ENCODE measurements around the gene ERI3.
A peak's percentile ranks its signal among the peaks of the same experiment; 100 is the strongest.

Gene ERI3

GRCh38 chr1:44262816-44263567, 92.1 kb downstream of the ERI3 start:
- H3K27ac ChIP-seq, result peak overlapping the region; percentile 43
- DNase-seq (ENCODE audit: low spot score), result no peak
- CTCF ChIA-PET, result interaction anchor here (0.5 to 0.6 kb wide), 4 partner anchors 21 to 255 kb away, joined by 3 to 4 read pairs (median 3); no protein-coding TSS in a partner anchor
- POLR2A ChIA-PET (ENCODE audit: low non-redundant PET), result no interaction called here
- TF ChIP-seq CTCF (conservative IDR thresholded peaks at IDR 0.05; ENCODE audit: low read depth), result no peak

- CTCF ChIA-PET, result interaction anchor here (0.5 to 0.6 kb wide), 4 partner anchors 21 to 254 kb away, joined by 3 to 4 read pairs (median 3); no protein-coding TSS in a partner anchor
- H3K27ac ChIP-seq, result peak overlapping the region; percentile 43
- no peak for TF ChIP-seq CTCF (conservative IDR thresholded peaks at IDR 0.05; ENCODE audit: low read depth)
- POLR2A ChIA-PET (ENCODE audit: low non-redundant PET), result no interaction called here
- DNase-seq (ENCODE audit: low spot score), result no peak
Measured at GRCh38 chr1:44262414-44262813, 92.6 kb downstream of the ERI3 start.

DNA sequence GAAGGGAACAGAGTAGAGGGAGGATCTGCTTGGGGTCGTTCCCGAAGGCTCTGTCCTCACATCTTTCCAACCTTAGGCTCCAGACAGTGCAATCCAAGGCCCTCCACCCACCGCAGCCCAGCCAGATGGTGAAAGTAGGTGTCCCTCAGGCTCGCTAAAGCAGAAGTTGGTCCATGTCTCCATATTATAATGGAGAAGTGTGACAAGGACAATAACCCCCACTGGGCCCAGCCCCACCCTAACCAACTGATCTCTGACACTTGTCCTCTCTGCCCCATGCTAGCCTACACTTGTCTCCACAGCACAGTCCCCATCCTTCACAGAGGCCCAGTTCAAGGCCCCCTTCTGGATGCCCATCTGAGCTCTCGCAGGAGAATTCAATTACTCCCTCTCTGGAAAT, 93.1 kb downstream of the ERI3 start:
- TF ChIP-seq CTCF (conservative IDR thresholded peaks at IDR 0.05; ENCODE audit: low read depth), result no peak
- ChIA-PET POLR2A (ENCODE audit: low non-redundant PET) (no interaction called here), CTCF (interaction anchor here (0.6 kb wide), 1 partner anchor 22 kb away, joined by 3 read pairs; no protein-coding TSS in a partner anchor)
- no peak for DNase-seq (ENCODE audit: low spot score)
- H3K27ac ChIP-seq, result peak overlapping the region; percentile 43

GRCh38 chr1:44261171-44261817, 93.8 kb downstream of the ERI3 start:
- CTCF ChIA-PET, result no interaction called here
- no peak for TF ChIP-seq CTCF (conservative IDR thresholded peaks at IDR 0.05; ENCODE audit: low read depth)
- H3K27ac ChIP-seq, result peak overlapping the region; percentile 43
- DNase-seq (ENCODE audit: low spot score), result no peak
- POLR2A ChIA-PET (ENCODE audit: low non-redundant PET), result interaction anchor here (0.7 kb wide), 1 partner anchor 9 kb away, joined by 4 read pairs; no protein-coding TSS in a partner anchor

- peak overlapping the region; percentile 43; the same call in 1 of the 2 replicates for H3K27ac ChIP-seq
- POLR2A ChIA-PET (ENCODE audit: low non-redundant PET), result no interaction called here
- no peak for TF ChIP-seq CTCF (conservative IDR thresholded peaks at IDR 0.05; ENCODE audit: low read depth)
- CTCF ChIA-PET, result no interaction called here
- DNase-seq (ENCODE audit: low spot score), result no peak
Measured at GRCh38 chr1:44260792-44261170, 94.3 kb downstream of the ERI3 start.

GRCh38 chr1:44259090-44259489, 96.0 kb downstream of the ERI3 start:
- ChIA-PET CTCF (interaction anchor here (0.5 kb wide), 1 partner anchor 220 kb away, joined by 6 read pairs; no protein-coding TSS in a partner anchor), POLR2A (ENCODE audit: low non-redundant PET) (no interaction called here)
- no peak overlapping the region for H3K27ac ChIP-seq

More at GRCh38 chr1:44259090-44259489, 96.0 kb downstream of the ERI3 start:
- DNase-seq (ENCODE audit: low spot score), result no peak
- no peak for TF ChIP-seq CTCF (conservative IDR thresholded peaks at IDR 0.05; ENCODE audit: low read depth)
